Muscle layer of duodenum (tissue), 2 donors: ENCODE data around the gene MS4A7.

Experiments
- H3K27ac ChIP-seq: one replicate; pipeline ENCODE4 v1.7.0; 2013; ENCODE audit warnings: mild to moderate bottlenecking, low read length
- H3K27me3 ChIP-seq: one replicate; pipeline ENCODE4 v1.7.0; 2013; ENCODE audit warnings: low read depth, mild to moderate bottlenecking, control low read depth, low read length
- H3K36me3 ChIP-seq, 2 donors: one replicate each; pipeline ENCODE4 v1.7.0; 2013; ENCODE audit warnings: low read length in 2 of 2, control low read depth in 1 of 2, mild to moderate bottlenecking in 1 of 2; ENCODE audit not compliant: insufficient read depth in 2 of 2, control insufficient read depth in 1 of 2
- H3K4me1 ChIP-seq, 2 donors: one replicate each; pipeline ENCODE4 v1.7.0; 2013; ENCODE audit warnings: low read length in 2 of 2, mild to moderate bottlenecking in 2 of 2, control low read depth in 1 of 2, moderate library complexity in 1 of 2; ENCODE audit not compliant: insufficient read depth in 2 of 2, control insufficient read depth in 1 of 2
- H3K4me3 ChIP-seq, 2 donors: one replicate each; pipeline ENCODE4 v1.7.0; 2013; ENCODE audit warnings: low read length in 2 of 2, low read depth in 1 of 2, mild to moderate bottlenecking in 1 of 2
- H3K9me3 ChIP-seq, 2 donors: one replicate each; pipeline ENCODE4 v1.7.0; 2013; ENCODE audit warnings: low read length in 2 of 2, control low read depth in 1 of 2, mild to moderate bottlenecking in 1 of 2; ENCODE audit not compliant: control insufficient read depth in 1 of 2
- donor health status: healthy.

MS4A7 gene

GRCh38 chr11:60378354-60378753, at the start of gene MS4A7:
TSS of gene MS4A7 (plus strand) at chr11:60378532. CDS start at chr11:60383142, 4,610 bp downstream.
- peak within 1 kb of the TSS; percentile 89 for H3K27ac ChIP-seq
- peak within 1 kb of the TSS in 1 of 2 donors; percentile 43 for H3K4me3 ChIP-seq
- H3K27me3 ChIP-seq: no peaks in the 10 kb centered on the region
- H3K9me3 ChIP-seq: no peaks in the 10 kb centered on the region
- no peaks in the 10 kb centered on the region for H3K4me1 ChIP-seq
- no peaks in the 10 kb centered on the region for H3K36me3 ChIP-seq

- no peaks in the 10 kb centered on the region for H3K4me1 ChIP-seq
- H3K27me3 ChIP-seq: no peaks in the 10 kb centered on the region
- no peaks in the 10 kb centered on the region for H3K36me3 ChIP-seq
- no peak overlapping the region for H3K4me3 ChIP-seq
- peaks cover 0 to 3% of the 10 kb centered on the region in 2 donors for H3K9me3 ChIP-seq
- no peak overlapping the region for H3K27ac ChIP-seq
These were observed 45.5 kb upstream of the MS4A7 start for GRCh38 chr11:60332846-60333245.

- H3K9me3 ChIP-seq: peaks cover 0 to 3% of the 10 kb centered on the region in 2 donors
- H3K4me1 ChIP-seq: no peaks in the 10 kb centered on the region
- H3K36me3 ChIP-seq: no peaks in the 10 kb centered on the region
- no peak overlapping the region for H3K4me3 ChIP-seq
- no peaks in the 10 kb centered on the region for H3K27me3 ChIP-seq
- no peak overlapping the region for H3K27ac ChIP-seq
These were observed 44.2 kb upstream of the MS4A7 start for GRCh38 chr11:60334005-60334620.

GRCh38 chr11:60336767-60337391, 41.5 kb upstream of the MS4A7 start:
- no peaks in the 10 kb centered on the region for H3K4me1 ChIP-seq
- no peak overlapping the region for H3K4me3 ChIP-seq
- no peak overlapping the region for H3K27ac ChIP-seq
- H3K9me3 ChIP-seq: no peaks in the 10 kb centered on the region
- no peaks in the 10 kb centered on the region for H3K27me3 ChIP-seq
- no peaks in the 10 kb centered on the region for H3K36me3 ChIP-seq

GRCh38 chr11:60338053-60338452, 40.3 kb upstream of the MS4A7 start:
- Histone ChIP-seq H3K4me3 (no peak overlapping the region), H3K36me3 (no peaks in the 10 kb centered on the region), H3K27ac (no peak overlapping the region), H3K4me1 (no peaks in the 10 kb centered on the region), H3K27me3 (no peaks in the 10 kb centered on the region), H3K9me3 (no peaks in the 10 kb centered on the region)

GRCh38 chr11:60339356-60339755, 39.0 kb upstream of the MS4A7 start:
- Histone ChIP-seq H3K36me3 (no peaks in the 10 kb centered on the region), H3K4me3 (no peak overlapping the region), H3K27ac (no peak overlapping the region), H3K27me3 (no peaks in the 10 kb centered on the region), H3K9me3 (no peaks in the 10 kb centered on the region), H3K4me1 (no peaks in the 10 kb centered on the region)

GRCh38 chr11:60343094-60343704, 35.1 kb upstream of the MS4A7 start:
- H3K27me3 ChIP-seq: no peaks in the 10 kb centered on the region

GRCh38 chr11:60344146-60344545, 34.2 kb upstream of the MS4A7 start:
- no peak overlapping the region for H3K27ac ChIP-seq
- no peaks in the 10 kb centered on the region for H3K4me1 ChIP-seq
- no peaks in the 10 kb centered on the region for H3K9me3 ChIP-seq
- H3K27me3 ChIP-seq: no peaks in the 10 kb centered on the region
- H3K4me3 ChIP-seq: no peak overlapping the region
- no peaks in the 10 kb centered on the region for H3K36me3 ChIP-seq

More at GRCh38 chr11:60343094-60343704, 35.1 kb upstream of the MS4A7 start:
- no peaks in the 10 kb centered on the region for H3K9me3 ChIP-seq
- no peak overlapping the region for H3K27ac ChIP-seq
- H3K4me1 ChIP-seq: no peaks in the 10 kb centered on the region
- no peak overlapping the region for H3K4me3 ChIP-seq
- H3K36me3 ChIP-seq: no peaks in the 10 kb centered on the region

- Histone ChIP-seq H3K4me3 (no peak overlapping the region), H3K9me3 (no peaks in the 10 kb centered on the region), H3K27ac (no peak overlapping the region), H3K27me3 (no peaks in the 10 kb centered on the region), H3K4me1 (no peaks in the 10 kb centered on the region), H3K36me3 (no peaks in the 10 kb centered on the region)
These were observed 32.8 kb upstream of the MS4A7 start for GRCh38 chr11:60345489-60345888.

- Histone ChIP-seq H3K9me3 (no peaks in the 10 kb centered on the region), H3K4me3 (no peak overlapping the region), H3K4me1 (no peaks in the 10 kb centered on the region), H3K36me3 (no peaks in the 10 kb centered on the region), H3K27ac (no peak overlapping the region), H3K27me3 (no peaks in the 10 kb centered on the region)
These were observed 31.1 kb upstream of the MS4A7 start for GRCh38 chr11:60347084-60347797.

GRCh38 chr11:60348116-60348515, 30.2 kb upstream of the MS4A7 start:
- Histone ChIP-seq H3K4me3 (no peak overlapping the region), H3K27me3 (no peaks in the 10 kb centered on the region), H3K9me3 (no peaks in the 10 kb centered on the region), H3K27ac (no peak overlapping the region), H3K36me3 (no peaks in the 10 kb centered on the region), H3K4me1 (no peaks in the 10 kb centered on the region)
